Lower leg skin (tissue), 4 donors: ENCODE results near the gene PTGDR2. TPM values are rescaled to one million over a fixed set of nuclear protein-coding genes. Genes with fewer than 3 reads are reported as not detected.

ENCODE experiments used
- DNase-seq, 2 donors: peaks; one replicate each; pipeline ENCODE4 v3.0.0-alpha.2; 2019; ENCODE audit warnings: low spot score in 2 of 2
- H3K4me3 ChIP-seq: fragments of 200-600 bp; sonication (generic); 2 replicates; pipeline ENCODE4 v1.5.1; 2017; ENCODE audit warnings: mild to moderate bottlenecking, low read depth; ENCODE audit not compliant: poor library complexity, severe bottlenecking
- POLR2A ChIP-seq, 2 donors: fragments of 450-650 bp; IDR thresholded peaks; one replicate each; pipeline ENCODE4 v1.6.1; 2016 to 2017; ENCODE audit warnings: antibody characterized with exemption in 2 of 2, mild to moderate bottlenecking in 1 of 2, moderate library complexity in 1 of 2
- WGBS, 2 donors: methylation state at CpG; one replicate each; pipeline ENCODE4 v1.1.5; 2018; 5-methylcytosine and 5-hydroxymethylcytosine counted together
- intact Hi-C: fragments of 100-400 bp; cut with DNase I; formaldehyde crosslinking; loops from one replicate; pipeline ENCODE4 v1.15.0; 2023; ENCODE audit warnings: low total_unique reads
- total RNA-seq, 4 donors: library from RNA; depleted of rRNA; stranded (reverse); fragments of >200 nt; gene quantifications; one replicate each; pipeline ENCODE4 v1.1.0, GENCODE V29; 2016
- TF ChIP-seq, protein P1 (sequence below), 3 donors: fragments of 450-650 bp; IDR thresholded peaks; one replicate each; pipeline ENCODE4 v1.5.1; 2016; ENCODE audit warnings: antibody characterized with exemption in 3 of 3, mild to moderate bottlenecking in 3 of 3, moderate library complexity in 2 of 3

PTGDR2 gene
- total RNA-seq, 4 donors from 2014 or later: 0.13 to 0.64 (median 0.32) TPM

DNA sequence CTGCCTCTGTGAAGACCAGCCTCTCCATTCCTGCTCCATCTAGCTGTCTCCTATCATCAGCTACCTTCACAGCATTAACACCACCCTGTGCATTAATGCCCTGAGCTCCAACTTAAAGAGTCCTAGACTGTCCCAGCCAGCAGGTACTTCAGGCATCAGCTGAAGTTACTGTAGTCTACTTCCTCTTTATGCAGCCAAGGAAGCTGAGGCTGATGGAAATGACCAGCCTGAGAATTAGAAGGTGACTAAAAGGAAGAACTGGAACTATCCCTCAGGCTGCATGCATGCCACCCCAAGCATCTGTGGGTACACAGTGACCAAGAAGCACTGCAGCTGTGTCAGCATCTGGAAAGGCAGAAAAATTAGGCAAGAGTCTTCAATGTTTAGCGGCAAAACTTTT lies 42.4 kb downstream of the PTGDR2 start:
- no peak for TF ChIP-seq POLR2A (IDR thresholded peaks at IDR 0.05)
- TF ChIP-seq, protein P1, sequence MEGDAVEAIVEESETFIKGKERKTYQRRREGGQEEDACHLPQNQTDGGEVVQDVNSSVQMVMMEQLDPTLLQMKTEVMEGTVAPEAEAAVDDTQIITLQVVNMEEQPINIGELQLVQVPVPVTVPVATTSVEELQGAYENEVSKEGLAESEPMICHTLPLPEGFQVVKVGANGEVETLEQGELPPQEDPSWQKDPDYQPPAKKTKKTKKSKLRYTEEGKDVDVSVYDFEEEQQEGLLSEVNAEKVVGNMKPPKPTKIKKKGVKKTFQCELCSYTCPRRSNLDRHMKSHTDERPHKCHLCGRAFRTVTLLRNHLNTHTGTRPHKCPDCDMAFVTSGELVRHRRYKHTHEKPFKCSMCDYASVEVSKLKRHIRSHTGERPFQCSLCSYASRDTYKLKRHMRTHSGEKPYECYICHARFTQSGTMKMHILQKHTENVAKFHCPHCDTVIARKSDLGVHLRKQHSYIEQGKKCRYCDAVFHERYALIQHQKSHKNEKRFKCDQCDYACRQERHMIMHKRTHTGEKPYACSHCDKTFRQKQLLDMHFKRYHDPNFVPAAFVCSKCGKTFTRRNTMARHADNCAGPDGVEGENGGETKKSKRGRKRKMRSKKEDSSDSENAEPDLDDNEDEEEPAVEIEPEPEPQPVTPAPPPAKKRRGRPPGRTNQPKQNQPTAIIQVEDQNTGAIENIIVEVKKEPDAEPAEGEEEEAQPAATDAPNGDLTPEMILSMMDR (IDR thresholded peaks at IDR 0.05): no peak
- no peak for DNase-seq
- no peak overlapping the region for H3K4me3 ChIP-seq
- WGBS, 2 donors: 84 to 92% methylated on average over 1 of the region's 1 CpG
- intact Hi-C loops: no loop called here

DNA sequence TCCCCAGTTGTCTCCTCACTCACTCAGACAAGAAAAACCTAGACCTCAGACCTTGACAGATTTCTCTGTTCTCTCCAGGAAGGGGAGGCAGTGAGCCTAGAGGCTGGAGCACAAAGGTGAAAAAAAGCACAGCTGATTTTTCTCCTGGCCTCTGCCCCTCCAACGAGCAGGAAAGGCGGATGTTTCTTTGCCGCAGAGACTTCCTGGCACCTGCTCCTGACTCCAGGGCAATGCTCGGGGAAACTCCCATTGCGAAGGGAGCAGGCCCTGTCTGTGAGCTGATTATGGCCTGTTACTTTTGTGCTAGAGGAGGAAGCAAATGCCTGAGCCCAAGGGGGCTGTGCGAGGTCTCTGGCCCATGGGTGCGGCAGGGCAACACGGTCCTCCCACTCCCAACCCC lies 45.2 kb downstream of the PTGDR2 start:
- intact Hi-C loops: no loop called here
- DNase-seq: no peak
- no peak overlapping the region for H3K4me3 ChIP-seq
- WGBS, 2 donors: 23 to 45% methylated on average over 8 of the region's 8 CpGs
- no peak for TF ChIP-seq POLR2A (IDR thresholded peaks at IDR 0.05)
- TF ChIP-seq, protein P1 (IDR thresholded peaks at IDR 0.05): no peak

DNA sequence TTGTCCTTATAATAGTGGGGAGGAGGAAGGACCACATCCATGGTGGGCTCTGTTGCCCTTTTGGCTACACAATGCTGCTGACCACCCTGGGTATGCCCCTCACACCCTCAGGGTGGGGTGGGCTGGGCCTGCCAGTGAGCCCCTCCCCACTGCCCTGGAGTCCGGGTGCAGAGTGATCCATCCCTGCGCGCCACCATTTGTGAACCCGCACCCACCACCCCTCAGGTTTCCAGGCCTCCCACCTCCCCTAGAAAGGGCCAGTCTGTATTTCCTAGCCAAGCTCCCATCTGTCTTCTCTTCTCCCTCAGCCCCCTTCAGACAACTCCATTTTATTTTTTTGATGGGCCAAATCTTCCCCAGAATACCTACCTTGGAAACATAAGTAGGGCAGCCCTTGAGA lies 45.6 kb downstream of the PTGDR2 start:
- 90 to 95% methylated on average over 4 of the region's 4 CpGs for WGBS, 2 donors
- no peak overlapping the region for H3K4me3 ChIP-seq
- no peak for DNase-seq
- TF ChIP-seq, protein P1 (IDR thresholded peaks at IDR 0.05): no peak
- TF ChIP-seq POLR2A (IDR thresholded peaks at IDR 0.05): no peak
- intact Hi-C loops: no loop called here

DNA sequence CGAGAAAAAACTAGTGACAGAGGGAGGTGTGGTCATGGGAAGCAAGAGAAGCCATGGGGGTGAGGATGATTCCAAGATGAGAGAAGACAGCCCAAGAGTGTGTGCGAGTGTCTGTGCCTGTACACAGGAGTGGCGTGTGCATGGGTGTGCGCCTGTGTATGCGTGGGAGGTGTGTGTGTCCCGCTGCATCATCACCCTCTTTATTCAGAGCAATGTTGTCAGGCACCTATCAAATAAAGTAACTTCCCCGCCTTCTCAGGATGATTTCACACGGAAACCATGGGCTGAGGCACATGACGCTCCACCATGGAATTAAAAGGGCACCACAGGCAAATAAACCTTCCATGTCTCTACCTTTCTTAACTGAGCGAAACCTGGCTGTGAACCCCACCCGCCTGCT lies 46.1 kb downstream of the PTGDR2 start:
- DNase-seq: no peak
- WGBS, 2 donors: 88 to 91% methylated on average over 11 of the region's 11 CpGs

DNA sequence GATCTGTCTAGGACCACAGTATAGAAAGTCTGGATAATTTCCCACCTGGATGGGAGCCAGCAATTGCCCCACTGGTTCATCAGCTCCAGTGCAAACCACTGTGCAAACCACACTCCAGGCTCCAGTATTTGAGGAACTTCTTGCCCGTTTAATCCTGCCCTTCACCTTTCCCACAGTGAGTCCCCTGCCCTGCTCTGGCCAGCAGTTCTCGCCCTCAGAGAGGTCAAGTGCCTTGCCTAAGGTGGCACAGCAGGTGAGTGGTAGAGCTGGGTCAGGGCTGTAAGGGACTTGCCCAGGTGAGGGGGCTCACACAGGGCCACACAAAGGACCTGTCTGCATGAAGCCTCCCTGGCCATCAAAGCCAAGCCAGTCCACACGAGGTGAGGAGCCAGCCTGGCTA lies 46.5 kb downstream of the PTGDR2 start:
- intact Hi-C loops: no loop called here
- no peak for DNase-seq
- TF ChIP-seq POLR2A (IDR thresholded peaks at IDR 0.05): no peak
- TF ChIP-seq, protein P1 (IDR thresholded peaks at IDR 0.05): no peak
- WGBS, 2 donors: 73 to 77% methylated on average over 3 of the region's 3 CpGs
- H3K4me3 ChIP-seq: no peak overlapping the region

More for the DNA sequence above, 46.1 kb downstream of the PTGDR2 start:
- H3K4me3 ChIP-seq: no peak overlapping the region
- intact Hi-C loops: no loop called here
- no peak for TF ChIP-seq POLR2A (IDR thresholded peaks at IDR 0.05)
- TF ChIP-seq, protein P1 (IDR thresholded peaks at IDR 0.05): no peak

DNA sequence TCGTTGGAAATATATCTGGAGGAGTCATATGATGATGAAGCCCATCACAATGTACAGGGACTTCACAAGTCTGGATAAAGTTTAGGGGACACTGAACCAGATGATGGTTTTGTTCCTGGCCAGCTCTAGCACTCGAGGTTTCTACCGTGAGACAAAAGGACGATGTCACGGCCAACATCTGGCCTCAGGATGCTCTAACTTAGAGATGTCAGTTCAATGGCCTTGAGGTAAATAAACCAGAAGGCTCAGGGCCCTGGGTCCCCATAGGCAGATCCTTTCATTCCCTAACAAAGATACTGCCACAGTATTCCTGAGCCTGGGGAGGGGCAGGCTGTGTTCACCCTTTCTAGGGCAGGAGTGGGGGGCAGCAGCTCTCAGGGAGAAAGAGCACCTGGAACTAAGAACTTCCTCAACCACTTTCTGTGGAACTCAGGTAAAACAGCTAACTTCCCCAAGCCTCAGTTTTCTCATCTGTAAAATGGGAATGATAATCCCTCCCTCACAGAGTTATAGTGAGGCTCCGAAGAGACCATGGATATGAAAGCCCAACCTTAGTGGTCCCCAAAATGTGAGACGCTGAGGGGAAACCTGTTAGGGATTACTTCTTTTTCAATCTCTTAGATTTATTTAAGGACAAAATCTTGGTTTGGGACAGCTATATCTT lies 52.3 kb downstream of the PTGDR2 start:
- no peak overlapping the region for H3K4me3 ChIP-seq
- intact Hi-C loops: no loop called here
- no peak for DNase-seq
- WGBS, 2 donors: 63 to 77% methylated on average over 7 of the region's 7 CpGs
- no peak for TF ChIP-seq POLR2A (IDR thresholded peaks at IDR 0.05)
- TF ChIP-seq, protein P1 (IDR thresholded peaks at IDR 0.05): no peak
